GM19239 (cell line): Measurements from ENCODE around the gene M1AP.

Source experiments
- DNase-seq: peaks from one replicate; pipeline ENCODE4 v3.0.0; 2011; ENCODE audit warnings: low spot score; ENCODE audit not compliant: insufficient read length
- FAIRE-seq: peaks from 2 replicates; lab custom pipeline; 2011; peaks lifted over from hg19 to GRCh38; lab: Jason Lieb, UNC

M1AP gene

GRCh38 chr2:74512744-74513604 is 135.2 kb downstream of the M1AP start:
- DNase-seq (no peak), FAIRE-seq (no peak)

- DNase-seq, result no peak
- no peak for FAIRE-seq
Measured at GRCh38 chr2:74511104-74511989, 136.8 kb downstream of the M1AP start.

GRCh38 chr2:74510272-74510671 is 137.9 kb downstream of the M1AP start:
- no peak for FAIRE-seq
- DNase-seq, result no peak

GRCh38 chr2:74507926-74508520 is 140.1 kb downstream of the M1AP start:
- no peak for FAIRE-seq

More at GRCh38 chr2:74507926-74508520, 140.1 kb downstream of the M1AP start:
- DNase-seq, result no peak
